CD4-positive, alpha-beta T cell treated with Interferon alpha-2 for 1 hour (primary cell): ENCODE data around the gene ALOX5.
"Not testable (repeated sequence)": the region's sequence is repeated elsewhere in the genome, so short reads cannot be mapped to it uniquely, and the experiment has no call there.

ENCODE experiments used
- DNase-seq, 2 donors: peaks; one replicate each; pipeline ENCODE4 v3.0.0-alpha.2; 2020 to 2022

ALOX5 gene

GRCh38 chr10:45375101-45375500 is 1.1 kb downstream of the ALOX5 start:
- no peak for DNase-seq

- no peak for DNase-seq
These were observed 1.8 kb downstream of the ALOX5 start for GRCh38 chr10:45375716-45376231.

- DNase-seq: no peak
These were observed 2.4 kb downstream of the ALOX5 start for GRCh38 chr10:45376371-45376801.

- DNase-seq: no peak
These were observed 3.3 kb downstream of the ALOX5 start for GRCh38 chr10:45377321-45377720.

- DNase-seq: no peak
These were observed 3.8 kb downstream of the ALOX5 start for GRCh38 chr10:45377858-45378257.

- peak in 1 of 2 donors; percentile 48 for DNase-seq
These were observed 5.1 kb downstream of the ALOX5 start for GRCh38 chr10:45378914-45379726.

GRCh38 chr10:45379891-45380540 is 6.0 kb downstream of the ALOX5 start:
- peak in 1 of 2 donors; percentile 65 for DNase-seq

GRCh38 chr10:45380903-45381620 is 7.0 kb downstream of the ALOX5 start:
- DNase-seq: peak in 1 of 2 donors; percentile 55

- no peak for DNase-seq
These were observed 8.6 kb downstream of the ALOX5 start for GRCh38 chr10:45382591-45382990.

- no peak for DNase-seq
These were observed 9.8 kb downstream of the ALOX5 start for GRCh38 chr10:45383682-45384330.

- no peak for DNase-seq
These were observed 12.6 kb downstream of the ALOX5 start for GRCh38 chr10:45386657-45387056.

GRCh38 chr10:45387096-45387893 is 13.3 kb downstream of the ALOX5 start:
- no peak for DNase-seq

GRCh38 chr10:45389671-45390070 is 15.7 kb downstream of the ALOX5 start:
- not testable (repeated sequence) for DNase-seq

GRCh38 chr10:45391636-45392035 is 17.6 kb downstream of the ALOX5 start:
- not testable (repeated sequence) for DNase-seq

GRCh38 chr10:45395554-45395953 is 21.5 kb downstream of the ALOX5 start:
- DNase-seq: no peak

GRCh38 chr10:45398595-45398994 is 24.6 kb downstream of the ALOX5 start:
- no peak for DNase-seq

GRCh38 chr10:45399113-45399512 is 25.1 kb downstream of the ALOX5 start:
- no peak for DNase-seq

- no peak for DNase-seq
These were observed 29.1 kb downstream of the ALOX5 start for GRCh38 chr10:45403151-45403550.

GRCh38 chr10:45404087-45404769 is 30.2 kb downstream of the ALOX5 start:
- peak in 1 of 2 donors; percentile 48 for DNase-seq

GRCh38 chr10:45404770-45405120 is 30.7 kb downstream of the ALOX5 start:
- no peak for DNase-seq

- DNase-seq: no peak
These were observed 33.5 kb downstream of the ALOX5 start for GRCh38 chr10:45407542-45407941.
